ENCODE results near the gene TRIM43. TPM values are rescaled to one million over a fixed set of nuclear protein-coding genes. Genes with fewer than 3 reads are reported as not detected.

The TRIM43 gene
- total RNA-seq, 120 experiments from 2014 or later = not detected

Other genes starting within 250 kb of the TRIM43 start
- gene FAHD2A, start 189.3 kb upstream of the TRIM43 start, total RNA-seq = 10 to 100 TPM; 30.4 to 74.2 (median 51.8) TPM
- under 1 TPM in 1 of 120 experiments, not detected in 119; 0.40 TPM for gene TRIM43B, start 107.2 kb upstream of the TRIM43 start, total RNA-seq